ENCODE measurements around the gene ZNF582.
"Not testable (repeated sequence)": the region's sequence is repeated elsewhere in the genome, so short reads cannot be mapped to it uniquely, and the experiment has no call there.

ZNF582 gene

DNA sequence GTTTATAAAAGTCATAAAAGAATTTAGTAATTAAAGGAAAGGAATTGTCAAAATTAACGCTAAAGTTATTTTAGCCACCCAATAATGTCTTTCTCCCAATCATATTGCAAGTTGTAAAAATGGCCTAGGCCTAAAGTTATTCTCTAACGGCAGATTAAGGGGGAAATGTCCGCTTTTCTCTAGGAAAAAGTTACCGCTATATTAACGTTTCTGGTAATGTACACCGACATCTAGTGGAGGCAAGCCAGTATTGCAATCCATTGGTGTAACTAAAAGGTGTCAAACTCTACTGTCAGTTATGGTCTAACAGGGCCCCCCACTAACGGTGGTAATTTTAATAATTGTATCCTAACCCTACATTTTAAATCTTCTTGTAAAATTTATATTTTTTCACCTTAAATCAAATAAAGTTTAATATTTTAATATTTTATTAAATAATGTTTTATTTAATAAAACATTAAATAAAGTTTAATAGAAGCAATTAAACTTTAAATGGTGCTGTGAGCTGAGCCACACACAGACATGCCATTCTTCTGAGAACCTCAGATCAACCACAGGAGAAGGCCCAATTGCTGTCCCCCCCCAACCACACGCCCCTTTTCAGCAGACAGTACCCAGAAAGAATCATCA, 42.8 kb downstream of the ZNF582 start:
- DNase-seq = peak; percentile 18

DNA sequence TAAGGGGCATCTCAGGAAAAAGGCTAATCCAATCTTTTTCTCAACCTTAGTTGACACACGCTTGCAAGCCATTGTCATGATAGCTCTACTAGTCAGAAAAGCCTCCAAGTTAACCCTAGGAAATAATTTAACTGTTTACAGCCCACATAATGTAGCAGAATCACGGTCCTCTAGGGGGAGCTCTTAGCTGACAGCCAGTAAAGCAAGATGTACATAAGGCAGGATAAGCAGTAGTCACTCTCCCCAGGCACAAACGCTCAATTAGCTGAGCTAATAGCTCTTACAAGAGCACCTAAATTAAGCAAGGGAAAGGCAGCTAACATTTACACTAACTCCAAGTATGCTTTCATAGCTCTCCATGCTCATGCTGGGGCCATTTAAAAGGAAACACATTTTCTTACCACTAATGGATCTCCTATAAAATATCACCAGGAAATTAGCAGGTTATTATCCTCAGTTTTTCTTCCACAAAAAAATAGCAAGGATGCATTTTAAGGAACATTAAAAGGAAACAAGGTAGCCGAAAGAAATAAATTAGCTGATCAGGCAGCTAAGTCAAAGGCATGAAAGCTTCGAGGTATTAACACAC, 45.0 kb downstream of the ZNF582 start:
- DNase-seq = no peak

DNA sequence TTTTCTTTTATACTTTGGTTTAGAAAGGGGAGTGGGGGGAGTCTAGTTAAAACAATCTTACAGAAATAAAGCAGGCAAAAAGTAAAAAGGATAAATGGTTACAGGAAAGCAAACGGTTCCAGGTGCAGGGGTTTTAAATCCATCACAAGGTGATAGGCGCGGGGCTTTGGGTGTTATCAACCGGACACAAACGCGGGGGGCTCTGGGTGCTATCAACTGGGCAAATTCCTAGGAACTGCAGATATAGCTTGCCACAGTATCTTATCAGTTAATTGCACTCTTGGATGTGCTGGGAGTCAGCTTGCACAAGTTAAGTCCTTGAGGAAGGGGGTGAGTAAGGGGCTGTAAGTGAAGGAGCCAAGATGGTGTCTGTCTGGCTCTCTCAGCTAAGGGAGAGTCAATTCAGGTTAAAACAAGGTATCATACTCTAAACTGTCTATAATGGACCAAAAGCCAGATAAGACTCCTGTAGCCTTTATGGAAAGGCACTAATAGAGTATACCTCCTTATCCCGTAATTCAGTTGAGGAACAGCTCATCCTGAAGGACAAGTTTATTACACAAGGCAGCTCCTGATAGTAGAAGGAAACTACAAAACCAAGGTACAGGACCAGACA, 46.1 kb downstream of the ZNF582 start:
- no peak for DNase-seq

DNA sequence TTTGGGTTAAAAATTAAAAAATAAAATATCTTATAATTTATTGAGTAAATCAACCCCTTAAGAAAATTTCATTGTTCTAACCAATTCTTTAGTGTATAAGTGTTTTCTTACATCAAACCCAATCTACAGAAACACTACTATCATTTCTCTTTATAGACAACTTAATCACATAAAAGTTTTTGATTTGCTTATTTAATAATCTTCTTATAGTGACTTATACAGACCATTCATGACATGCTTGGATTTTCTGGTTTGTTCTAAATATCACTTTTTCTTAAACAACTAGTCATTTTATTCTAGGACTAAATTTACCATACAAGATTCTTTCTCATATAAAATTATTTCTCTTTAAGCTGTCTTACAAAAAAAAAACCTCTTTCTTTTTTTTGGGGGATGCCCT, 51.4 kb downstream of the ZNF582 start:
- DNase-seq = no peak

DNA sequence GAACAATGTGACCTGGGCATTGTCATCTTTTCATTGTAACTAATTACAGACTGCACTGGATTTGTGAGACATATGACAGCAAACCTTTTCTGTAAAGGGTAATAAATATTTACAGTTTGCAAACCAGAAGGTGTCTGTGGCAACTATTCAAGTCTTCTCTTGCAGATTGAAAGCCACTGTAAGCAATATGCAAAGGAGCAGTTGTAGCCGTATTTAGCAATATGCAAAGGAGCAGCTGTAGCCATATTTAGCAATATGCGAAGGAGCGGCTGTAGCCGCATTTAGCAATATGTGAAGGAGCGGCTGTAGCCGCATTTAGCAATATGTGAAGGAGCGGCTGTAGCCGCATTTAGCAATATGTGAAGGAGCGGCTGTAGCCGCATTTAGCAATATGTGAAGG, 54.3 kb downstream of the ZNF582 start:
- not testable (repeated sequence) for DNase-seq

DNA sequence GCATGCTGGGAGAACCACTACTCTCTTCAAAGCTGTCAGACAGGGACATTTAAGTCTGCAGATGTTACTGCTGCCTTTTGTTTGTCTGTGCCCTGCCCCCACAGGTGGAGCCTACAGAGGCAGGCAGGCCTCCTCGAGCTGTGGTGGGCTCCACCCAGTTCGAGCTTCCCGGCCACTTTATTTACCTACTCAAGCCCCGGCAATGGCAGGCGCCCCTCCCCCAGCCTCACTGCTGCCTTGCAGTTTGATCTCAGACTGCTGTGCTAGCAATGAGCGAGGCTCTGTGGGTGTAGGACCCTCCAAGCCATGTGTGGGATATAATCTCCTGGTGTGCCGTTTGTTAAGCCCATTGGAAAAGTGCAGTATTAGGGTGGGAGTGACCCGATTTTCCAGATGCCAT, 56.3 kb downstream of the ZNF582 start:
- DNase-seq = not testable (repeated sequence)

DNA sequence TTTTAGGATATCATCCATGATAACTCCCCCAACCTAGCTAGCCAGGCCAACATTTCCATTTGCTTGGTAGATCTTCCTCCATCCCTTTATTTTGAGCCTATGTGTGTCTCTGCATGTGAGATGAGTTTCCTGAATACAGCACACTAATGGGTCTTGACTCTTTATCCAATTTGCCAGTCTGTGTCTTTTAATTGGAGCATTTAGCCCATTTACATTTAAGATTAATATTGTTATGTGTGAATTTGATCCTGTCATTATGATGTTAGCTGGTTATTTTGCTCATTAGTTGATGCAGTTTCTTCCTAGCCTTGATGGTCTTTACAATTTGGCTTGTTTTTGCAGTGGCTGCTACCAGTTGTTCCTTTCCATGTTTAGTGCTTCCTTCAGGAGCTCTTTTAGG, 58.0 kb downstream of the ZNF582 start:
- DNase-seq = not testable (repeated sequence)

DNA sequence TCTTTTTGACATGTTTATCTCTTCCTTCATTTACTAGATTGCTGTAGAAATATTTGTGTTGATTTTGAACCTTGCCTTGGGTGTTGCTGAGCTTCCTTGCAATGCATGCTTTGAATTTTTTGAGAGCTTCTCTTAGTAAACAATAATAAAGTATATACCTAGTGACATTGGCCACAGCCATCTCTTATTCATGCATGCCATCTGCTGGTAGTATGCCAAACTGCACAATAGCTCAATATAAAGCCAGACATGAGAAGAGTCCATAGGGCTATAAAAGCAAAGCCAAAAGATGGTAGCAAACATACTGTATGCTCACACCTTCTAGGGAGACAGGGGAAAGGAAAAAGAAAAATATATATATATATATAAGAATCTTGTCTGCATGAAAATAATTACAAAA, 59.8 kb downstream of the ZNF582 start:
- peak; percentile 15 for DNase-seq
